ENCODE measurements around the gene GBF1.
"Not testable (repeated sequence)": the region's sequence is repeated elsewhere in the genome, so short reads cannot be mapped to it uniquely, and the experiment has no call there.

Gene GBF1

GRCh38 chr10:102252508-102252907 lies 7.2 kb downstream of the GBF1 start:
- not testable (repeated sequence) for H3K9ac ChIP-seq (ENCODE audit: low read depth, low read length, poor library complexity); H4K8ac ChIP-seq (ENCODE audit: low read depth, low read length); H2AK5ac ChIP-seq (ENCODE audit: low read depth, low read length); H3K9me3 ChIP-seq (replicated peaks in 1 of 2; ENCODE audit: control insufficient read depth in 2 of 2, insufficient read depth in 1 of 2, low read depth in 1 of 2, low read length in 2 of 2); H3K27me3 ChIP-seq (ENCODE audit: control insufficient read depth in 3 of 3, insufficient read depth in 3 of 3, low read depth in 1 of 3, low read length in 3 of 3); H3K27ac ChIP-seq (replicated peaks; ENCODE audit: low read length); H3K4me1 ChIP-seq (ENCODE audit: control insufficient read depth in 2 of 2, insufficient read depth in 1 of 2, low read depth in 1 of 2, low read length in 2 of 2); H2BK15ac ChIP-seq (ENCODE audit: low read length); H3K23ac ChIP-seq (ENCODE audit: low read depth, low read length, poor library complexity); H2BK12ac ChIP-seq (ENCODE audit: low read length); H2AFZ ChIP-seq (ENCODE audit: low read length); H2BK5ac ChIP-seq (ENCODE audit: low read length); H3K14ac ChIP-seq (ENCODE audit: low read length); H3K18ac ChIP-seq (ENCODE audit: low read length); H3K79me1 ChIP-seq (ENCODE audit: low read depth, low read length); H3K4me2 ChIP-seq (ENCODE audit: insufficient read depth, low read length, poor library complexity, severe bottlenecking); H3K4ac ChIP-seq (ENCODE audit: low read length); H4K91ac ChIP-seq (ENCODE audit: low read depth, low read length, poor library complexity); DNase-seq (ENCODE audit: low spot score); H2BK120ac ChIP-seq (ENCODE audit: low read depth, low read length); H3K4me3 ChIP-seq (ENCODE audit: low read length in 2 of 2)
- H3K36me3 ChIP-seq (replicated peaks in 1 of 2; ENCODE audit: control insufficient read depth in 2 of 2, insufficient read depth in 2 of 2, low read length in 2 of 2), result peaks cover 0 to 12% of the 10 kb centered on the region in 2 donors
- no CpG with 5 or more reads among the region's 3 CpGs for WGBS, 2 donors (ENCODE audit: extremely low coverage in 2 of 2, insufficient read length in 2 of 2, insufficient replicate concordance in 1 of 2)

- no peak overlapping the region for H3K4ac ChIP-seq (ENCODE audit: low read length)
These were observed 9.1 kb downstream of the GBF1 start for GRCh38 chr10:102254426-102254825.

GRCh38 chr10:102255404-102255803 lies 10.1 kb downstream of the GBF1 start:
- Histone ChIP-seq H2AK5ac (ENCODE audit: low read depth, low read length) (no peak overlapping the region), H3K4me1 (ENCODE audit: control insufficient read depth in 2 of 2, insufficient read depth in 1 of 2, low read depth in 1 of 2, low read length in 2 of 2) (no peaks in the 10 kb centered on the region), H2AFZ (ENCODE audit: low read length) (no peak overlapping the region), H3K79me1 (ENCODE audit: low read depth, low read length) (no peaks in the 10 kb centered on the region), H3K27me3 (ENCODE audit: control insufficient read depth in 3 of 3, insufficient read depth in 3 of 3, low read depth in 1 of 3, low read length in 3 of 3) (no peaks in the 10 kb centered on the region), H3K36me3 (replicated peaks in 1 of 2; ENCODE audit: control insufficient read depth in 2 of 2, insufficient read depth in 2 of 2, low read length in 2 of 2) (peaks cover 0 to 18% of the 10 kb centered on the region in 2 donors), H3K18ac (ENCODE audit: low read length) (no peak overlapping the region), H4K8ac (ENCODE audit: low read depth, low read length) (no peak overlapping the region), H3K4me2 (ENCODE audit: insufficient read depth, low read length, poor library complexity, severe bottlenecking) (no peak overlapping the region), H3K9me3 (replicated peaks in 1 of 2; ENCODE audit: control insufficient read depth in 2 of 2, insufficient read depth in 1 of 2, low read depth in 1 of 2, low read length in 2 of 2) (no peaks in the 10 kb centered on the region), H3K9ac (ENCODE audit: low read depth, low read length, poor library complexity) (no peak overlapping the region), H3K4me3 (ENCODE audit: low read length in 2 of 2) (no peak overlapping the region), H4K91ac (ENCODE audit: low read depth, low read length, poor library complexity) (no peak overlapping the region), H2BK120ac (ENCODE audit: low read depth, low read length) (no peak overlapping the region), H3K27ac (replicated peaks; ENCODE audit: low read length) (no peak overlapping the region), H3K23ac (ENCODE audit: low read depth, low read length, poor library complexity) (no peak overlapping the region), H2BK12ac (ENCODE audit: low read length) (no peak overlapping the region), H2BK5ac (ENCODE audit: low read length) (no peak overlapping the region), H3K4ac (ENCODE audit: low read length) (no peak overlapping the region), H3K14ac (ENCODE audit: low read length) (no peak overlapping the region), H2BK15ac (ENCODE audit: low read length) (no peak overlapping the region)
- WGBS, 2 donors (ENCODE audit: extremely low coverage in 2 of 2, insufficient read length in 2 of 2, insufficient replicate concordance in 1 of 2), result no CpG with 5 or more reads among the region's 2 CpGs
- no peak for DNase-seq (ENCODE audit: low spot score)

More at GRCh38 chr10:102254426-102254825, 9.1 kb downstream of the GBF1 start:
- H2BK5ac ChIP-seq (ENCODE audit: low read length), result no peak overlapping the region
- no peak overlapping the region for H4K8ac ChIP-seq (ENCODE audit: low read depth, low read length)
- H2AK5ac ChIP-seq (ENCODE audit: low read depth, low read length), result no peak overlapping the region
- H3K27ac ChIP-seq (replicated peaks; ENCODE audit: low read length), result no peak overlapping the region
- H3K23ac ChIP-seq (ENCODE audit: low read depth, low read length, poor library complexity), result no peak overlapping the region
- H2AFZ ChIP-seq (ENCODE audit: low read length), result no peak overlapping the region
- no peak overlapping the region for H3K9ac ChIP-seq (ENCODE audit: low read depth, low read length, poor library complexity)
- no peak overlapping the region for H2BK12ac ChIP-seq (ENCODE audit: low read length)
- H2BK120ac ChIP-seq (ENCODE audit: low read depth, low read length), result no peak overlapping the region
- H3K4me2 ChIP-seq (ENCODE audit: insufficient read depth, low read length, poor library complexity, severe bottlenecking), result no peak overlapping the region
- no peak for DNase-seq (ENCODE audit: low spot score)
- H3K18ac ChIP-seq (ENCODE audit: low read length), result no peak overlapping the region
- H2BK15ac ChIP-seq (ENCODE audit: low read length), result no peak overlapping the region
- no peaks in the 10 kb centered on the region for H3K4me1 ChIP-seq (ENCODE audit: control insufficient read depth in 2 of 2, insufficient read depth in 1 of 2, low read depth in 1 of 2, low read length in 2 of 2)
- peaks cover 0 to 8% of the 10 kb centered on the region in 2 donors for H3K36me3 ChIP-seq (replicated peaks in 1 of 2; ENCODE audit: control insufficient read depth in 2 of 2, insufficient read depth in 2 of 2, low read length in 2 of 2)
- no peak overlapping the region for H3K4me3 ChIP-seq (ENCODE audit: low read length in 2 of 2)
- H3K27me3 ChIP-seq (ENCODE audit: control insufficient read depth in 3 of 3, insufficient read depth in 3 of 3, low read depth in 1 of 3, low read length in 3 of 3), result no peaks in the 10 kb centered on the region
- peaks cover 2% of the 10 kb centered on the region for H3K79me1 ChIP-seq (ENCODE audit: low read depth, low read length)
- no peak overlapping the region for H3K14ac ChIP-seq (ENCODE audit: low read length)
- H3K9me3 ChIP-seq (replicated peaks in 1 of 2; ENCODE audit: control insufficient read depth in 2 of 2, insufficient read depth in 1 of 2, low read depth in 1 of 2, low read length in 2 of 2), result no peaks in the 10 kb centered on the region
- no peak overlapping the region for H4K91ac ChIP-seq (ENCODE audit: low read depth, low read length, poor library complexity)
- WGBS, 2 donors (ENCODE audit: extremely low coverage in 2 of 2, insufficient read length in 2 of 2, insufficient replicate concordance in 1 of 2), result no CpG with 5 or more reads among the region's 1 CpG

- Histone ChIP-seq H2BK120ac (ENCODE audit: low read depth, low read length) (no peak overlapping the region), H2BK12ac (ENCODE audit: low read length) (no peak overlapping the region), H3K4me1 (ENCODE audit: control insufficient read depth in 2 of 2, insufficient read depth in 1 of 2, low read depth in 1 of 2, low read length in 2 of 2) (peaks cover 0 to 3% of the 10 kb centered on the region in 2 donors), H4K8ac (ENCODE audit: low read depth, low read length) (no peak overlapping the region), H3K23ac (ENCODE audit: low read depth, low read length, poor library complexity) (no peak overlapping the region), H4K91ac (ENCODE audit: low read depth, low read length, poor library complexity) (no peak overlapping the region), H2AK5ac (ENCODE audit: low read depth, low read length) (no peak overlapping the region), H3K79me1 (ENCODE audit: low read depth, low read length) (peaks cover 2% of the 10 kb centered on the region), H3K4me2 (ENCODE audit: insufficient read depth, low read length, poor library complexity, severe bottlenecking) (no peak overlapping the region), H3K27me3 (ENCODE audit: control insufficient read depth in 3 of 3, insufficient read depth in 3 of 3, low read depth in 1 of 3, low read length in 3 of 3) (no peaks in the 10 kb centered on the region), H3K4me3 (ENCODE audit: low read length in 2 of 2) (no peak overlapping the region), H2BK15ac (ENCODE audit: low read length) (no peak overlapping the region), H3K9ac (ENCODE audit: low read depth, low read length, poor library complexity) (no peak overlapping the region), H2AFZ (ENCODE audit: low read length) (no peak overlapping the region), H2BK5ac (ENCODE audit: low read length) (no peak overlapping the region), H3K9me3 (replicated peaks in 1 of 2; ENCODE audit: control insufficient read depth in 2 of 2, insufficient read depth in 1 of 2, low read depth in 1 of 2, low read length in 2 of 2) (no peaks in the 10 kb centered on the region), H3K18ac (ENCODE audit: low read length) (no peak overlapping the region), H3K4ac (ENCODE audit: low read length) (no peak overlapping the region), H3K36me3 (replicated peaks in 1 of 2; ENCODE audit: control insufficient read depth in 2 of 2, insufficient read depth in 2 of 2, low read length in 2 of 2) (peaks cover 2 to 60% of the 10 kb centered on the region in 2 donors), H3K27ac (replicated peaks; ENCODE audit: low read length) (no peak overlapping the region), H3K14ac (ENCODE audit: low read length) (no peak overlapping the region)
- no peak for DNase-seq (ENCODE audit: low spot score)
These were observed 15.9 kb downstream of the GBF1 start for GRCh38 chr10:102261196-102261595.
